ENCODE measurements around the gene GLYR1. TPM values are rescaled to one million over a fixed set of nuclear protein-coding genes. Genes with fewer than 3 reads are reported as not detected.

GLYR1 gene
- total and polyA plus RNA-seq, 4 donors: 18.1 to 50.2 (median 40.6) TPM

GRCh38 chr16:4795181-4795827 is 51.8 kb downstream of the GLYR1 start, which contains the start of gene SMIM22:
TSS of gene SMIM22 (plus strand) at chr16:4795369. CDS start at chr16:4795735, 366 bp downstream.
- Histone ChIP-seq H3K9me3 (ENCODE audit: control insufficient read depth in 4 of 4, low read length in 3 of 4) (no peaks in the 10 kb centered on the region), H3K36me3 (ENCODE audit: control insufficient read depth in 4 of 4, insufficient read depth in 3 of 4, low read depth in 1 of 4, low read length in 3 of 4) (peaks cover 0 to 20% (median 7%) of the 10 kb centered on the region in 4 donors), H3K4me1 (ENCODE audit: control insufficient read depth in 4 of 4, insufficient read depth in 4 of 4, low read length in 3 of 4) (no peaks in the 10 kb centered on the region), H3K27me3 (ENCODE audit: control insufficient read depth in 4 of 4, insufficient read depth in 4 of 4, low read length in 3 of 4) (no peaks in the 10 kb centered on the region), H3K27ac (ENCODE audit: low read depth in 1 of 2, low read length in 2 of 2) (no peak within 1 kb of the TSS), H3K4me3 (ENCODE audit: low read depth in 1 of 3, low read length in 3 of 3) (no peak within 1 kb of the TSS), H3K9ac (ENCODE audit: low read depth in 1 of 2, low read length in 2 of 2) (no peak within 1 kb of the TSS)
- WGBS: 83% methylated on average over 14 of the region's 14 CpGs
- TF ChIP-seq, protein P1, sequence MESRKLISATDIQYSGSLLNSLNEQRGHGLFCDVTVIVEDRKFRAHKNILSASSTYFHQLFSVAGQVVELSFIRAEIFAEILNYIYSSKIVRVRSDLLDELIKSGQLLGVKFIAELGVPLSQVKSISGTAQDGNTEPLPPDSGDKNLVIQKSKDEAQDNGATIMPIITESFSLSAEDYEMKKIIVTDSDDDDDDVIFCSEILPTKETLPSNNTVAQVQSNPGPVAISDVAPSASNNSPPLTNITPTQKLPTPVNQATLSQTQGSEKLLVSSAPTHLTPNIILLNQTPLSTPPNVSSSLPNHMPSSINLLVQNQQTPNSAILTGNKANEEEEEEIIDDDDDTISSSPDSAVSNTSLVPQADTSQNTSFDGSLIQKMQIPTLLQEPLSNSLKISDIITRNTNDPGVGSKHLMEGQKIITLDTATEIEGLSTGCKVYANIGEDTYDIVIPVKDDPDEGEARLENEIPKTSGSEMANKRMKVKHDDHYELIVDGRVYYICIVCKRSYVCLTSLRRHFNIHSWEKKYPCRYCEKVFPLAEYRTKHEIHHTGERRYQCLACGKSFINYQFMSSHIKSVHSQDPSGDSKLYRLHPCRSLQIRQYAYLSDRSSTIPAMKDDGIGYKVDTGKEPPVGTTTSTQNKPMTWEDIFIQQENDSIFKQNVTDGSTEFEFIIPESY (IDR thresholded peaks at IDR 0.05): no peak
- TF ChIP-seq NR2F2 (IDR thresholded peaks at IDR 0.05) (no peak), FOXA1 (IDR thresholded peaks at IDR 0.05) (no peak), YY1 (IDR thresholded peaks at IDR 0.05) (no peak), FOXA2 (IDR thresholded peaks at IDR 0.05) (no peak), TAF1 (conservative IDR thresholded peaks at IDR 0.05) (no peak), HNF4G (IDR thresholded peaks at IDR 0.05) (no peak), EGR1 (IDR thresholded peaks at IDR 0.05; ENCODE audit: low read depth in 2 of 2) (no peak), GABPA (IDR thresholded peaks at IDR 0.05 in 1 of 2, conservative IDR thresholded peaks at IDR 0.05 in 1 of 2) (no peak), HNF4A (conservative IDR thresholded peaks at IDR 0.05) (no peak), SP1 (IDR thresholded peaks at IDR 0.05) (no peak)
- TF ChIP-seq, protein P2, sequence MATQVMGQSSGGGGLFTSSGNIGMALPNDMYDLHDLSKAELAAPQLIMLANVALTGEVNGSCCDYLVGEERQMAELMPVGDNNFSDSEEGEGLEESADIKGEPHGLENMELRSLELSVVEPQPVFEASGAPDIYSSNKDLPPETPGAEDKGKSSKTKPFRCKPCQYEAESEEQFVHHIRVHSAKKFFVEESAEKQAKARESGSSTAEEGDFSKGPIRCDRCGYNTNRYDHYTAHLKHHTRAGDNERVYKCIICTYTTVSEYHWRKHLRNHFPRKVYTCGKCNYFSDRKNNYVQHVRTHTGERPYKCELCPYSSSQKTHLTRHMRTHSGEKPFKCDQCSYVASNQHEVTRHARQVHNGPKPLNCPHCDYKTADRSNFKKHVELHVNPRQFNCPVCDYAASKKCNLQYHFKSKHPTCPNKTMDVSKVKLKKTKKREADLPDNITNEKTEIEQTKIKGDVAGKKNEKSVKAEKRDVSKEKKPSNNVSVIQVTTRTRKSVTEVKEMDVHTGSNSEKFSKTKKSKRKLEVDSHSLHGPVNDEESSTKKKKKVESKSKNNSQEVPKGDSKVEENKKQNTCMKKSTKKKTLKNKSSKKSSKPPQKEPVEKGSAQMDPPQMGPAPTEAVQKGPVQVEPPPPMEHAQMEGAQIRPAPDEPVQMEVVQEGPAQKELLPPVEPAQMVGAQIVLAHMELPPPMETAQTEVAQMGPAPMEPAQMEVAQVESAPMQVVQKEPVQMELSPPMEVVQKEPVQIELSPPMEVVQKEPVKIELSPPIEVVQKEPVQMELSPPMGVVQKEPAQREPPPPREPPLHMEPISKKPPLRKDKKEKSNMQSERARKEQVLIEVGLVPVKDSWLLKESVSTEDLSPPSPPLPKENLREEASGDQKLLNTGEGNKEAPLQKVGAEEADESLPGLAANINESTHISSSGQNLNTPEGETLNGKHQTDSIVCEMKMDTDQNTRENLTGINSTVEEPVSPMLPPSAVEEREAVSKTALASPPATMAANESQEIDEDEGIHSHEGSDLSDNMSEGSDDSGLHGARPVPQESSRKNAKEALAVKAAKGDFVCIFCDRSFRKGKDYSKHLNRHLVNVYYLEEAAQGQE (IDR thresholded peaks at IDR 0.05): no peak
- TF ChIP-seq, protein P3, sequence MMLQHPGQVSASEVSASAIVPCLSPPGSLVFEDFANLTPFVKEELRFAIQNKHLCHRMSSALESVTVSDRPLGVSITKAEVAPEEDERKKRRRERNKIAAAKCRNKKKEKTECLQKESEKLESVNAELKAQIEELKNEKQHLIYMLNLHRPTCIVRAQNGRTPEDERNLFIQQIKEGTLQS (IDR thresholded peaks at IDR 0.05): no peak
- DNase-seq (ENCODE audit: low spot score): no peak

DNA sequence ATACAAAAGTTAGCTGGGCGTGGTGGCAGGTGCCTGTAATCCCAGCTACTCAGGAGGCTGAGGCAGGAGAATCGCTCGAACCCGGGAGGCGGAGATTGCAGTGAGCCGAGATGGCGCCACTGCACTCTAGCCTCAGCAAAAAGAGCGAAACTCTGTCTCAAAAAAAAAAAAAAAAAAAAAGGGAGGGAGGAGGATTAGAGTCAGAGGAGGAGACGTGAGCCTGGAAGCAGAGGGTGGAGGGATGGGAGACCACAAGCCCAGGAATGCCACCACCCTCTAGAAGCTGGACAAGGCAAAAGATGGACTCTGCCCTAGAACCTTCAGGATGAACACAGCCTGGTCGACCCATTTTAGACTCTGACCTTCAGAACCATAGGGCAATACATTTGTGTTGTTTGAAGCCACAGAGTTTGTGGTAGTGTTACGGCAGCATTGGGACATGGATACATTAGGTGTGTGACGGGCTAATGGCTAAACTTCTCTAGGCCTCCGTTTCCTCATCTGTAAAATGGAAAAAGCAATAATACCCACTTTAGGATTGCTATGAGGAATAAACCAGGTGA is 54.1 kb downstream of the GLYR1 start:
- WGBS: 75% methylated on average over 13 of the region's 13 CpGs
- TF ChIP-seq HNF4G (IDR thresholded peaks at IDR 0.05) (peak; percentile 34), HNF4A (conservative IDR thresholded peaks at IDR 0.05) (peak; percentile 53 to 82)
- TF ChIP-seq, protein P3 (IDR thresholded peaks at IDR 0.05): no peak
- TF ChIP-seq, protein P1 (IDR thresholded peaks at IDR 0.05): no peak
- no peak overlapping the region for H3K9ac ChIP-seq (ENCODE audit: low read depth in 1 of 2, low read length in 2 of 2)
- no peak for DNase-seq (ENCODE audit: low spot score)
- no peak overlapping the region for H3K4me3 ChIP-seq (ENCODE audit: low read depth in 1 of 3, low read length in 3 of 3)
- no peaks in the 10 kb centered on the region for H3K9me3 ChIP-seq (ENCODE audit: control insufficient read depth in 4 of 4, low read length in 3 of 4)
- no peak overlapping the region for H3K27ac ChIP-seq (ENCODE audit: low read depth in 1 of 2, low read length in 2 of 2)
- peaks cover 0 to 11% (median 4%) of the 10 kb centered on the region in 4 donors for H3K36me3 ChIP-seq (ENCODE audit: control insufficient read depth in 4 of 4, insufficient read depth in 3 of 4, low read depth in 1 of 4, low read length in 3 of 4)
- H3K27me3 ChIP-seq (ENCODE audit: control insufficient read depth in 4 of 4, insufficient read depth in 4 of 4, low read length in 3 of 4): no peaks in the 10 kb centered on the region
- peaks cover 0 to 5% (median 4%) of the 10 kb centered on the region in 4 donors for H3K4me1 ChIP-seq (ENCODE audit: control insufficient read depth in 4 of 4, insufficient read depth in 4 of 4, low read length in 3 of 4)
